ENCODE measurements around the gene TTYH1.

The TTYH1 gene

DNA sequence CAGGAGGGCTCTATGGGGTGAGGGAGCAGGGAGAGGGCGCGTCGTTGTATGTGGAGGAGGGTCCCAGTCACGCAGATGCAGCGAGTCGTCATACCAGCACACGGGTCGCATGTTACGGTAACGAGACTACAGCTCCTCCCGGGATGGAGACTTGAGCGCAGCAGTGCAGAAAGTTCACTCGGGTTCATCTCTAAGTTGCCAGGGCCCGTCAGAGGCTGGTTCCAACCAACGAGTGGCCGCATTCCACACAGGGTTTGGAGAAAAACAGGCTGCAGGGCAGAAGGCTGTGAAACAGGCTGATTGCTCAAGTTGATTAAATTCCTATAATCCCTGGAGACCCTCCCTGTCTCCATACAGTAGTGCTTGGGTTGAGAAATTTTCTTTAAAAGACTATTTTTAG is 21.9 kb upstream of the TTYH1 start:
- DNase-seq, result no peak

DNA sequence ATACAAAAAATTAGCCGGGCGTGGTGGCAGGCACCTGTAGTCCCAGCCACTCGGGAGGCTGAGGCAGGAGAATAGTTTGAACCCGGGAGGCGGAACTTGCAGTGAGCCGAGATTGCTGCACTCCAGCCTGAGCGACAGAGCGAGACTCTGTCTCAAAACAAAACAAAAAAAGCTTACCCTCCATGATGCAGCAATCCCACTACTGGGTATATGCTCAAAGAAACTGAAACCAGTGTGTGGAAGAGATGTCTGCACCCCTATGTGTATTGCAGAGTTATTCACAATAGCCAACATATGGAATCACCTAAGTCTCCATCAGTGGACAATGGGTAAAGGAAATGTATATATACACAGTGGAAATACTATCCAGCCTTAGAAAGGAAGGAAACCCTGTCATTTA is 19.6 kb upstream of the TTYH1 start:
- DNase-seq, result no peak

DNA sequence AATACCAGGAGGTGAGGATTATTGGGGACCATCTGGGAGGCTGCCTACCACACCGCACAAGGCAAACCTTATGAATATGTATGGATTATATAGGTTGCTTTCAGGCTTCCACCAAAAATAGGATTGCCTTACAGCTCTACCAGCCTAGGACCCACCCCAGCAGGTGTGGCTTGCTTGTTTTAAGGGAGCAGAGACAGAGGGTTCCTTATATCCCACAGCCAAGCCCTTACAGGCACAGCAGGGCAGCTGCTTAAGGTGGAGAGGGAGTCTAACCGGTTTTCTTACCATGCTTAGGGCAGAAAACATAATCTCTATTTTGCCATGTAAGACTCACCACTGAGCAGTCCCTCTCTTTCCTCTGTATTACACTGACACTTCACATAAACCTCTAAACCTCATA is 16.1 kb upstream of the TTYH1 start:
- no peak for DNase-seq

DNA sequence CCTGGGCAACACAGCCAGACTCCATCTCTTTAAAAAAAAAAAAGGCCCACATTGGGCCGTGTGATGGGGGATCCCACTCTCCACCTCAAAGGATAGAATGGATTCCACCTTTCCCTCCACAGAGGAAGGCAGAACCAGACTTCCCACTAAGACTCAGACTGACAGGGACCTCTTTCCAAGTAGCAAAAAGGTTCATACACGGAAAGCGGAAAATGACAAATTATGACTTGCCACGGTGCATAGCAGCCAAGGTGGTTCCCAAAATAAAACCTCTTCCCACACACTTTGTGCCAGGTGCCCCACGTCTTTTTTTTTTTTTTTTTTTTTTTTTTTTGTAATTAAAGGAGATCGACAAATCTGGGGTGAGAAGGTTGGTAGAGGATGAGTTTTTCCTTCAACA is 14.4 kb upstream of the TTYH1 start:
- DNase-seq, result no peak

DNA sequence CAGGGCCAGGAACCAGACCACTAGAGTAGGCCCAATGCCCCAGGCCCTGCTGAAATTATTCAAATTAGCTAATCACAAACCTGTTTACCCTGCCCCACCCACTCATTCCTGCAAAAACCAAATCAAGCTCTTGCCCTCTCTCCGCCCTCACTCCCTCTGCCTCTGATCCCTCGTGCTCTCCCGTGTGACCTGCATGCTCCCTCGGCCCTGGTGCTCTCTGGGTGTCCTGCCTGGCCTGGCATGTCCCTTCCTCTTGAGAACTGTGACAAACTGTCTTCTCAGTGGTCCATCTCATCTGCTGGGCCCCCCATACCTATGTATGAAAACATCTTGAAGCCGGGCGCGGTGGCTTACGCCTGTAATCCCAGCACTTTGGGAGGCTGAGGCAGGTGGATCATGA is 12.2 kb upstream of the TTYH1 start:
- no peak for DNase-seq

DNA sequence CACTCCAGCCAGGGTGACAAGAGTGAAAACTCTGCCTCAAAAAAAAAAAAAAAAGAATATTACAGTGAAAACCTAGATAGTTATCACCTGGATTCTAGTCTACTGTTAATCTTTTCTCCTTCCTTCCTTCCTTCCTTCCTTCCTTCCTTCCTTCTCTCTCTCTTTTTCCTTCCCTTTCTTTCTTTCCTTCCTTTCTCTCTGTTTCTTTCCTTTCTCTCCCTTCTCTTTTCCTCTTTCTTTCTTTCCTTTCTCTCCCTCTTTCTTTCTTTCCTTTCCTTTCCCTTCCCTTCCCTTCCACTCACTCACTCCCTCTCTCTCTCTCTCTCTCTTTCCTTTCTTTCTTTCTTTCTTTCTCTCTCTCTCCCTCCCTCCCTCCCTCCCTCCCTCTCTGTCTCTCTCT is 9.6 kb upstream of the TTYH1 start:
- DNase-seq, result no peak

DNA sequence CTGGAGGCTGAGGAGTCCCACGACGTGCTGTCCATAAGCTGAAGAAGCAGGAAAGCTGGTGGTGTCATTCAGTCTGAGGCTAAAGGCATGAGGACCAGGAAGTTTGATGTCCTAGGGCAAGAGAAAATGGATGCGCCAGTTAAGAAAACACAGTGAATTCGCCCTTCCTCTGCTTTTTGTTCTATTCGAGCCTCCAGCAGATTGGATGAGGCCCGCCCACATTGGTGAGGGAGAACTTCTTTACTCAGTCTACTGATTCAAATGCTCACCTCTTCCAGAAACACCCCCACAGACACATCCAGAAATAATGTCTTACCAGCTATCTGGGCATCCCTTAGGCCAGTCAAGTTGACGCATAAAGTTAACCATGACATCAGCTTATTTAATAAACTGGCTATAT is 7.5 kb upstream of the TTYH1 start:
- no peak for DNase-seq

DNA sequence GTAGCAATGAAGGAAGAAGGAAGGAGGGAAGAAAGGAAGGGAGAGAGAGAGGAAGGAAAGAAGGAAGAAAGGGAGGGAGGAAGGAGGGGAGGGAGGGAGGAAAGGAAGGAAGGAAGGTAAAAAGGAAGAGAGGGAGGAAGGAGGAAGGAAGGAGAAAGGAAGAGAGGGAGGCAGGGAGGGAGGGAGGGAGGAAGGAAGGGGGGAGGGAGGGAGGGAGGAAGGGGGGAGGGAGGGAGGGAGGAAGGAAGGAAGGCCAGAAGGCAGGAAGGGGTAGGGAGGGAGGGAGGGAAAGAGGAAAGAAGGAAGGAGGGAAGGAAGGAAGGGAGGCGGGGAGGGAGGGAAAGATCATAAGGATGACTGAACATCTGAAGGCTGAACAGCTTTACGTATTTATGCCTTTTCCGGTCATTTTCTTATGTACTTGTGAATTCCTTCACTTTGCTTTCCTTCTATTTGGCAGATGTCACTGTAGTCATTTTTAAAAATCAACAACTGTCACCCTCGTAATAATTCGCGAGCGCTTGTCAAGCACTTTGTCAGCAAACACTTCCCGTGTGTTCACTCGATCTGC is 6.7 kb upstream of the TTYH1 start:
- DNase-seq, result no peak

DNA sequence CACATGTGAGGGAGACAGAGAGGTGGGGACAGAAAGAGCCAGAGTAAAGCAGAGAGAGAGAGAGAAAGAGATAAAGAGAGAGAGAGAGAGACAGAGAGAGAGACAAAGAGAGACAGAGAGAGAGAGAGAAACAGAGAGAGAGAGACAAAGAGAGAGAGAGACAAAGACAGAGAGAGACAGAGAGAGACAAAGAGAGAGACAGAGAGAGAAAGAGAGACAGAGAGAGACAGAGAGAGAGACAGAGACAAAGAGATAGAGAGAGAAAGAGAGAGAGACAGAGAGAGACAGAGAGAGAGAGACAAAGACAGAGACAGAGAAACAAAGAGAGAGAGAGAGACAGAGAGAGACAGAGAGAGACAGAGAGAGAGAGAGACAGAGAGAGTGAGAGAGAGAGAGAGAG is 4.2 kb upstream of the TTYH1 start:
- DNase-seq, result no peak

DNA sequence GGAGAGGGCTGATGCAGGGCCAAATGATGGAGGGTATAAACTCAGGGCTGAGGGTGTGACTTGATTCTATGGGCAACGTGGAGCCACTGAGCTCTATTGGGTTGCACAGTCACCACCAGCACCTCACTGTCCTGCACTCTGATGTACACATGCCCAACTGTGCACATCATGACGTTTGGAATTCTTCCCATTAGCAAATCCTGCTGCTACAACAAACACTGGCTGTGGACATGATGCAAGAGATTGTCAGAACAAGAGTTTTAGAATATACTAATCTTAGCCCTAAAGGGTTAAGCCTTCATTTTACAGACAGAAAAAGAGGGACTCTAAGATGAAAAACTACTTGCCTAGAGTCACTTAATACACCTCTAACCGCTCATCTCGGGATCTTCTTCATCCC is 2.4 kb upstream of the TTYH1 start:
- no peak for DNase-seq

DNA sequence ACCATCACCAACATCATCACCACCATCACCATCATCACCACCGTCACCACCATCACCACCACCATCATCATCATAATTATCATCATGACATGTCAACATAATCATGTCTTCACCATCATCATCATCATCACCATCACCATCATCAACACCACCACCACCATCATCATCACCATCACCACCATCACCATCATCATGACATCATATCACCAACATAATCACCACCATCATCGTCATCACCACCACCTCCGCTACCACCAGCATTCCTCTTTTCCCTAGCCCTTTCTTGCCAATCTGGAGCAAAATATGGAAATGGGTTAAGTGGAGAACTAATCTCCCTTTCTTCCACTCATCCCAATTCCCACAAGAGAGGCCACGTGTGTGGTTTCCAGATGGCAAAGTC is 1.1 kb upstream of the TTYH1 start:
- DNase-seq, result no peak

DNA sequence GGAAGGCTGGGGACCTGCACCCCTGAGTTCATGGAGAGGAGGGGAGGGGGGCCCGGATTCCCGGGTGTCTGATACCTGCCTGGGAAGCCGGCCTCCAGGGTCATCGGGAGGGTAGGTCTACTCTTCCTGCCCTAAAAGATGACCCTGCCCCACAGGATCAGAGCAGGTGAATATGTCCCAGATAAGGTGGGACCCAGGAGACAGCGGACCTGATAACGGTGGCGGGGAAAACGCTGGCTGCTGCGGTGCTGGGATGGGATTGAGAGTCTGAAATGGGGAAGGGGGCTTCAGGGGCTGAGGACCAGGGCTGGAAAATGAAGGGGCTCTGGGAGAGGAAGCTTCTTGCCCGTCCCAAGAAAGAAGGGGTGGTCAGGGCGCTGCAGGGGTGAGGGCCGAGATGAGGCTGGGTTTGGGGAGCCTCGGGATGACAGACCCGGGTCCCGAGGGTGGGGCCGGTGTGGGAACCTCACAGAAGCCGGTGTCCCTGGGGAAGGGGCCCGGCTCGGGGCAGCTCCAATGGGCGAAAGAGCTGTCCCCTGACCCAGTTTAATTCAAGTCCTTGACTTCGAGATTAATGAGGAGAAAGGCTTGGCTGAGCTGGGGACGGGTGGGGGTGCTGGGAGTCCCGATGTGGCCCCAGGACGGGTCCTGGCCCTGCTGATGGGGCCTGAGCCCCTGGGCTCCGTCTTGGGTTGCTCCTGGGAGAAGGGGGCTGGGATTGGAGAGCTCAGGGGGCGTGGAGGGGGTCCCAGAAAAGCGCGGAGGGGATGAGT is 823 bp downstream of the TTYH1 start:
- DNase-seq, result no peak

DNA sequence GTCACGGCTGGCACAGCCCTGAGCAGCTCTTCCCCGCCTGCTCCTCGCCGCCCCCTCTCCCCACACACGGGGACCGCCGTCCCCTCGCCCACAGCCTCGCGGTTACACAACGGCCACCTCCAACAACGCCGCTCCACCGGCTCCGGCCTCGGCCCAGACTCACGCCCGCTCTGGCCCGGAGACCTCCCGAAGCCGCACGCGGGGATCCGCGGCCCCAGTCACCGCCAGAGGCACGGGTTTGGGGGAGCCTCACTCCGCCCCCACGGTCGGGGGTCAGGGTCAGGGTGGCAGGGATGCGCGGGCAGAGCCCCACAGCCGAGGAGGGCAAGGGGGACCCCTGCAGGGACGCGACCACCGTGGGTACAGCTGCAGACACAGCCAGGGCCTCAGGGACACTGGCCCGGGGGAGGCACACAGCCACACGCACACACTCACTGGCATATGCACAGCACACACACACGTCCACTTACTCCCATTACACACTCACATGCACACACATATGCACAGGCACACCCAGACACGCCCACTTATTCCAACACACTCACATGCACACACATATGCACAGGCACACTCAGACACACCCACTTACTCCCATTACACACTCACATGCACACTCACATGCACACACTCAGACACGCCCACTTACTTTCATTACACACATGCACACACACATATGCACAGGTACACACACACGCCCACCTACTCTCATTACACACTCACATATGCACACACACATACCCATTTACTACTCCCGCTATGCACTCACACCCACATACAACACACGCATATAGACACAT is 1.6 kb downstream of the TTYH1 start:
- DNase-seq, result no peak

DNA sequence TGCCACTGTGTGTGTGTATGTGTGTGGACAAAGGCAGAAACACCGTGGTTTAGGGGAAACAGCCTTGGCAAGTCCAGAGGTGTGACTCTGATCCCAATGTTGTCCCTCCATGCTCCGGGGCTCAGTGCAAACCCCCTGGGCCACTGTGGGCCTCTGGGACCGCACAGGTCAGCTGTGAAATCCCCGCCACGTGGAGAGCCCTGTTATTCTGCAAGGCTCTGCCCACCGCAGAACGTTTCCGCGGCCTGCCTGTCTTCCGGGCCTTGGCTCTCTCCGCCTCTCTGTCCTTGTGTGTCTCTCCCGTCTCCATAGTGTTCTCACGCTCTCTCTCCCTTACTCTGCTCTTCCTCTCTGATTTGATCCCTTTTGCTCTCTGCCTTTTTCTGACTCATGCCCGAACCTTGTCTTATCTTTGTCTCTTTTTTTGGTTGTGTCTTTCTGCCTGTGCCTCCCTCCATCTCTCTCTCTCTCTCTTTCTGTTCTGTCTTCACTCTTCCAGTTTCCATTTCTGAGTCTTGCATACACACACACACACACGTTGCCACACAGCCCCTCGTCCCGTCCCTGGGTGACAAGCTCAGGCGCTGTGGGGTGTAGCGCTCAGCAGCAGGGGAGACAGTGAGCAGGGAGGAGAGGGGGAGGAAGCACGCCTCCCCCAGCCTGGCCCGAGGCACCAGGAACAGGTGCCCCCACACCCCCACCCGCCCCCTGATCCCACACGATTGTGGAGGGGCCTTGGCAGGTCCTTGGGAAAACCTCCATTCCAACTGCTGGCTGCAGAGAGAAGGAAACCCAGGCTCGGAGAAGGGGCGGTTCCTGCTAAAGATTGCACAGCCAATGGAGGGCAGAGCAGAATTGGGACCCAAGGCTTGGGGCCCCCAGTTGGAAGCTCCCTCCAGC is 3.0 kb downstream of the TTYH1 start:
- DNase-seq, result no peak

DNA sequence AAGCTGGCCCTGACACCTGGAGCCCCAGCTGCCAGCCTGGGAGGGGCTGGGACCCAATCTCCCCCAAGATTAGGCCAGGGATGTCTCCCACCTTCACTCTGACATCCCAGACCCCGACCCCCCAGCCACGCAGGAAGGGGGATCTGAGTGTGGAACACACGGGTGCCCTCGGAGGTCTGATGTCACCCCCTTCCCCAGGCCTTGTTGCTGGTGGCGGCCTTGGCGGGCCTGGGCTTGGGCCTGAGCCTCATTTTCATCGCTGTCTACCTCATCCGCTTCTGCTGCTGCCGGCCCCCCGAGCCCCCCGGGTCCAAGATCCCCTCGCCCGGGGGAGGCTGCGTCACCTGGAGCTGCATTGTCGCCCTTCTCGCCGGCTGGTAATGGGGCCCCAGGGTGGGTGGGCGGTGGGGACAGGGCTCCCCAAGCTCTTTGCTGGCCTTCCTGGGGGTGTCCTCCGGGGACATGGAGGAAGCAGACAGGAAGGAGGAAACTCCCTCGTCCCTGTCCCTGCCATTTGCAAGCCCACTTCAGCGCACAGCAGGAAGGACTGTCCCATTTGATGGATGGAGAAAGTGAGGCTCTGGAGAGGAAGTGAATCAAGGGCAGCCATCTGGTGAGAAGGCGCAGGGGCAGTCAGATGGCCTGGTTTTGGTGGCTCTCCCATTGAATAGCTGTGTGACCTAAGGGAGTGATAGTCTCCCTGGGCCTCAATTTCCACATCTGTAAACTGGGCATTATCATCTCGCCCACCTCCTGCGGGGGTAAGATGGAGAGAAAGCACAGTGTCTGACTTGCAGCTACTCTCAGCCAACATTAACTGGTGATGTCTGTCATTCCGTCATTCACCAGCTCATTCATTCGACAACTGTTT is 3.9 kb downstream of the TTYH1 start:
- no peak for DNase-seq

DNA sequence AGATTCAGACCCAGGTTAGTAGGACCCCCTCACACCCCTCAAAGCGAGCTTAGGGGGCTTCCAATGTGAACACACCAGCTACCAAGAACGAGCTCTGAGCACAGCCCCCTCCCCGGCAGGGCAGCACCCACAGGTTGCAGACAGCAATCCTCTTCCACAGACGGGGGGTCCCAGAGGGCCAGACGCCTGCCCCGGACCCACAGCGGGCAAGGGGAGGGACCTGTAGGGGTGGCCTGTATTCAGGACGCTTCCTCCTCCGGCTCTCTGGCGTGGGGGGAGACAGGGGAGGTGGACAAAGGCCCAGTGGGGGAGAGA is 4.8 kb downstream of the TTYH1 start:
- no peak for DNase-seq

DNA sequence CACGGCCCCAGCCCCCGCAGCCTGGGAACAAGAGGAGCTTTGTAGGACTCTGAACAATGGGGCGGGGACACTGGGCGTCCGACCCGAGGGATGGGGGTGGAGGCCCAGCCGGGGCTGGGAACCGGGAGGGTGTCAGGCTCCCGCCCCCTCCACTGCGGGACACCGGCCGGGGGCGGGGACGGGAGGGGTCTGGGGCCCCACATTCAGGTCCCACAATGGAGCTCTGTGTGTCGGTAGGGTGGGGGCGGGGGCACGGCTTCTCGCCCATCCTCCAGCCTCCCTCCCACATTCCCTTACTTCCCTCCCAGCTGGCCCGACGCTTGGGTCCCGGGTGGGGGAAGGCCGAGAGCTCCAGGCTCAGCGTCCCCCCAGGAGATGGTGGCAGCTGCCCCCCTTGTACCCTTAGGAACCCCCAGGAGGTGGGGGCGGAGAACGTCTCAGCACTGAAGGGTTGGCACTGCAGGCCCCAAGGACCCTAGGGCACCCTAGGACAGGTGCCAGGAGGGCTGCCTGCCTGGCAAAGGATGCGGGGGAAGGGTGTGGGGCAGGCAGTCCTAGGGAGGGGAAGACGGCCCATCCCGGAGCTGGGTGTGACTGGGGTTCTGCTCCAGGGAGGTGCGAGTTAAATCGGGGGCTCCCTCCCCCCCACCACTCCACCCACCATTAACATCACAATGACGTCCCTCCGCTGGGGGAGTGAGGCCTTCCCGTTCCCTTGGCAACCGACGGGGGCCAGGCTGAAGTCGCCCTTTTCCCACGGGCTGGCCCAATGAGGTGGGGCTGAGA is 5.3 kb downstream of the TTYH1 start:
- no peak for DNase-seq

DNA sequence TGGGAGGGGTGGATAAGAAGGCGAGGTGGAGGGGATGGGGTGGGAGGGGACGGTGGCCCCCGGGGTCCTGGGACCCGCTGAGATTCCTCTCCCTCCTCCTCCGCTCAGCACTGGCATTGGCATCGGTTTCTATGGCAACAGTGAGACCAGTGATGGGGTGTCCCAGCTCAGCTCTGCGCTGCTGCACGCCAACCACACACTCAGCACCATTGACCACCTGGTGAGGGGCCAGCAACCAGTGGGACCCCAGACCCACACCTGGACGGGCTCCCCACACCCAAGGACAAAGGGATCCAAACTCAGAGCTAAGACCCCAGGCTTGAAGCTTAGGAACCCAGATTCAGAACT is 5.9 kb downstream of the TTYH1 start:
- no peak for DNase-seq

DNA sequence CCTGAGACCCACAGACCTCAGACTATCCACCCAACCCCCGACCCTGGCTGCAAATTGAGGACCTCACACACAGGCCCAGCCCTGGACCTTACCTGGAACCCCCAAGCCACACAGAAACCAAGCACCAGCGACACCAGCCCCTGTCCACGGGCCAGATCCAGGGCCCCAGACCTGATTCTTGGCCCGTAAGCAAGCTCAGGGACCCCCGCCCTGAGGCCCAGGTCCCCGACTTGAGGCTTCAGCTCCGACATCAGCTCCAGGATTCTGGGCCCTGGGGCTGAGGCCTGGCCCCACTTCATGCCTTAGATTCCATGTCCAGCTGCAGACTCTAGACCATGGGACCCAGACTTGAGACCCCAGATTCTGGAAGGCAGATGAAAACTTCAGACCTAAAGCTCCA is 6.3 kb downstream of the TTYH1 start:
- DNase-seq, result no peak

DNA sequence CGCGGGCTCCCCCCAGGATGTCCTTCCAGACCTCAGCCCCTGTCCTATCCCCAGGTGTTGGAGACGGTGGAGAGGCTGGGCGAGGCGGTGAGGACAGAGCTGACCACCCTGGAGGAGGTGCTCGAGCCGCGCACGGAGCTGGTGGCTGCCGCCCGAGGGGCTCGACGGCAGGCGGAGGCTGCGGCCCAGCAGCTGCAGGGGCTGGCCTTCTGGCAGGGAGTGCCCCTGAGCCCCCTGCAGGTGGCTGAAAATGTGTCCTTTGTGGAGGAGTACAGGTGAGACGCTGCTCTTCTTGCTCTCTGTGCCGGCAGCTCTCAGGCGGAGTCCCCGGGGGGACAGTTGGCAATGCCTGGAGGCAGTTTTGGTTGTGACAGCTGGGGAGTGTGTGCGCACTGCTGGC is 6.9 kb downstream of the TTYH1 start:
- DNase-seq, result no peak

DNA sequence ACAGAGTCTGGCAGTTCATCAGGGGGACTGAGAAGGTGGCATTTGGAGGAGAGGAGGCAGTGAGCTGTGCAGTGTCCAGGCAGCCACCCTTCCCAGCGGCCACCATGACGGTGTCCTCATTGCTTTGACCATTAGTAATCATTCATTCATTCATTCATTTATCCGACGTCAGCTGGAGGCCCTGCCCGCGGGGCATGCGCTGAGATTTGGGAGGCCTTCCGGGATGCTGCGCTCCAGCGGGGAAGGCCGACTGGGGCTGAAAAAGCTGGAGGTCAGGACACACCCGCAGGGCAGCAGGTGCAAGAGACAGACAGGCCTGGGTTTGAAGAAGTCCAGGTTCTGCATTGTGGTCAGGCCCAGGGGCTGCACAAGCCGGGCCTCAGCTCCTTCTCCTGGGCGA is 8.9 kb downstream of the TTYH1 start:
- DNase-seq, result no peak
